Heart left ventricle (tissue), 16 donors: Measurements from ENCODE around the gene RBM33. TPM values are rescaled to one million over a fixed set of nuclear protein-coding genes. Genes with fewer than 3 reads are reported as not detected.
A peak's percentile ranks its signal among the peaks of the same experiment; 100 is the strongest.

Source experiments
- ATAC-seq, 4 donors: fragments of 200-7000 bp; cut with Tn5 transposase; one replicate each; pipeline ENCODE4 v1.9.1; 2020 to 2022; ENCODE audit warnings: moderate library complexity in 4 of 4, mild to moderate bottlenecking in 3 of 4, moderate number of reproducible peaks in 1 of 4
- DNase-seq, 5 donors: peaks; one replicate each; pipeline ENCODE4 v3.0.0-alpha.2; 2020
- H3K27ac ChIP-seq, 12 donors: fragments of 200-600 bp; sonication (generic) in 4 of 12; one replicate each; pipeline versions ENCODE4 v1.5.0 to v1.8.0; 2016 to 2022; ENCODE audit warnings: mild to moderate bottlenecking in 2 of 12
- H3K27me3 ChIP-seq, 9 donors: fragments of 200-600 bp; sonication (generic) in 2 of 9; one replicate each; pipeline versions ENCODE4 v1.5.1 to v1.8.0; 2016 to 2022; ENCODE audit warnings: mild to moderate bottlenecking in 3 of 9
- H3K36me3 ChIP-seq, 9 donors: fragments of 200-600 bp; sonication (generic) in 2 of 9; one replicate each; pipeline versions ENCODE4 v1.5.0 to v1.8.0; 2018 to 2022; ENCODE audit warnings: mild to moderate bottlenecking in 2 of 9
- H3K4me1 ChIP-seq, 12 donors: fragments of 200-600 bp; sonication (generic) in 4 of 12; one replicate each; pipeline versions ENCODE4 v1.5.0 to v1.8.0; 2016 to 2022; ENCODE audit warnings: mild to moderate bottlenecking in 3 of 12
- H3K4me3 ChIP-seq, 12 donors: fragments of 200-600 bp; sonication (generic) in 4 of 12; one replicate each; pipeline versions ENCODE4 v1.5.0 to v1.8.0; 2017 to 2022; ENCODE audit warnings: mild to moderate bottlenecking in 9 of 12, moderate library complexity in 4 of 12
- H3K9me3 ChIP-seq, 12 donors: fragments of 200-600 bp; sonication (generic) in 4 of 12; one replicate each; pipeline versions ENCODE4 v1.5.0 to v1.8.0; 2016 to 2022; ENCODE audit warnings: mild to moderate bottlenecking in 1 of 12
- CTCF ChIP-seq, 12 donors: fragments of 200-600 bp; sonication (generic) in 4 of 12; IDR thresholded peaks; one replicate each; pipeline versions ENCODE4 v1.5.0 to v1.8.0; 2018 to 2022; ENCODE audit warnings: antibody characterized with exemption in 12 of 12, mild to moderate bottlenecking in 5 of 12
- POLR2A ChIP-seq, 2 donors: fragments of 450-650 bp; IDR thresholded peaks; one replicate each; pipeline ENCODE4 v1.6.1; 2017; ENCODE audit warnings: antibody characterized with exemption in 2 of 2, mild to moderate bottlenecking in 2 of 2, moderate library complexity in 2 of 2
- WGBS, 4 donors: extraction: QIAGEN DNeasy Blood & Tissue Kit in 2 of 4; methylation state at CpG; one replicate each; pipeline versions ENCODE4 v1.1.5 to v1.1.7; 2013 to 2018; 5-methylcytosine and 5-hydroxymethylcytosine counted together
- intact Hi-C, 10 donors: fragments of 100-400 bp; cut with DNase I; formaldehyde crosslinking; loops; one replicate each; pipeline versions ENCODE4 v1.11.1 to v1.14.2; 2022
- polyA plus RNA-seq, 2 donors: library from polyadenylated mRNA; stranded (reverse); fragments of 200-250 nt; gene quantifications; one replicate each; pipeline ENCODE4 v1.2.3, GENCODE V29; 2013
- total RNA-seq, 9 donors: library from RNA; depleted of rRNA in 2 of 9; stranded (reverse); fragments of >200 nt in 2 of 9; fragmentation: NEBNext Ultra II Directional in 3 of 9; extraction: Animal tissue kit (Norgen Biotek cat#: 25700) in 3 of 9; gene quantifications; one replicate each; pipeline versions ENCODE4 v1.1.0 to v1.2.4, GENCODE V29; 2016 to 2023
- donor health status: ischemic (EF 13 %, LVEDD 7.1; RV severe dilation, severe dysfunction).
- donor health status: healthy with polysubstance abuse.
- donor health status: DM: no; HTN: yes; CAD: no.
- donor health status: DM: no; HTN: no; CAD: no.
- donor health status: ischemic (EF 25% LVEDD 6.9; RV normal size, moderate dysfunction).
- donor health status: ischemic (EF 25% LVEDD 5.7; RV mildly dilated, moderate dysfunction).
- donor health status: healthy.
- donor health status: DM: yes; HTN: yes; CAD: no.
- donor health status: ischemic (EF 35%, LVEDD 5.7; RV mildly dilated, moderate dysfunction).
- donor health status: nonischemic (EF 11% LVEDD 7.7; RV severe dilation, severe dysfunction).
- donor health status: DM: yes; HTN: yes; CAD: no.
- donor health status: PGD.
- donor health status: ischemic (EF 29% LVEDD 5.4; RV normal size, mild dysfunction).
- donor health status: nonischemic (EF 23%, LVEDD 6.1; RV moderate dilation, normal function).

Gene RBM33
- total and polyA plus RNA-seq, 11 donors: 13.1 to 40.8 (median 30.2) TPM

- Histone ChIP-seq H3K27ac (no peak overlapping the region), H3K9me3 (peaks cover 0 to 3% (median 0%) of the 10 kb centered on the region in 12 donors), H3K4me1 (peaks cover 0 to 38% (median 8%) of the 10 kb centered on the region in 12 donors), H3K4me3 (no peak overlapping the region), H3K36me3 (peaks cover 0 to 5% (median 0%) of the 10 kb centered on the region in 9 donors), H3K27me3 (no peaks in the 10 kb centered on the region)
- intact Hi-C loops: no loop called here
- DNase-seq: no peak
- TF ChIP-seq POLR2A (IDR thresholded peaks at IDR 0.05) (no peak), CTCF (IDR thresholded peaks at IDR 0.05) (no peak)
- WGBS, 4 donors: 61 to 68% (median 65%) methylated on average over 5 of the region's 5 CpGs
- ATAC-seq: peak in 1 of 4 donors; percentile 42
These were observed 47.9 kb downstream of the RBM33 start for GRCh38 chr7:155692317-155692716.

DNA sequence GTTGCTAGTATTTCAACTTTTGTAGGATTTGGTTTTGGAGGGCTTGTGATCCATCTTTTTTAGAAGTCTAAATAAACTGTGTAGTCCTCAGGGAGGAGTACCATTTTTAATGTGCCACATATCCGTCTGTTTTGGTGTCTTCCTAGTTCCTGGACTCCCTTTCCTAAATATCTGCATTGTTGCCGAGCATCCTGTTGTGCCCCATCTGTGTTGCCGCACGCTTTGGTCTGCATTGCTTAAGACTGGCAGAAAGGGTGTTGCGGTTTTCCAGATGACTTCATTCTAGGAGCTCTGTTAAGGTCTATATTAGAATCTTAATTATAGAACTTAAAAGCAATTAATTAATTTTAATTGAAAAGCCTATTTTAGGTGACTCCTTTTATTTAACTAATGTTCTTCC is 49.4 kb downstream of the RBM33 start:
- H3K36me3 ChIP-seq: peaks cover 0 to 5% (median 0%) of the 10 kb centered on the region in 9 donors
- H3K27ac ChIP-seq: no peak overlapping the region
- no peak for TF ChIP-seq CTCF (IDR thresholded peaks at IDR 0.05)
- no peak for TF ChIP-seq POLR2A (IDR thresholded peaks at IDR 0.05)
- WGBS, 4 donors: 77 to 84% (median 81%) methylated on average over 5 of the region's 5 CpGs
- H3K27me3 ChIP-seq: no peaks in the 10 kb centered on the region
- no peaks in the 10 kb centered on the region for H3K9me3 ChIP-seq
- ATAC-seq (no peak), DNase-seq (no peak)
- no peak overlapping the region for H3K4me3 ChIP-seq
- H3K4me1 ChIP-seq: peaks cover 0 to 38% (median 8%) of the 10 kb centered on the region in 12 donors
- intact Hi-C loops: no loop called here

DNA sequence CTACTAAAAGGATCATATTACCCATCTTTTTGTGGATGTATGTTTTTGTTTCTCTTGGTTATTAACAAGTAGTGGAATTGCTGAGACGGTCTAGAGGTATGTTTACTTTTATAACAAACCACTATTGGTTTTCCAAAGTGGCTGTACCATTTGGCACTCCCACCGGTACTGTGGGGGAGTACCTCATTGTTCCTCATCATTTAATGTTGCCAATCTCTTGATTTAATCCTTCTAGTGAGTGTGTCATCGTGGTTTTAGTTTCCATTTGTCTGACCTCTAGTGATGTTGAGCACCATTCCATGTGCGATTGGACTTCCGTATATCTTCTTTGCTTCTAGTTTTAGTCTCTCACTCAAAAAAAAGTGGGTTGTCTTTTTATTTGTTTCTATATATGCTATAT is 50.4 kb downstream of the RBM33 start:
- Histone ChIP-seq H3K4me1 (peaks cover 0 to 41% (median 8%) of the 10 kb centered on the region in 12 donors), H3K9me3 (no peaks in the 10 kb centered on the region), H3K27ac (no peak overlapping the region), H3K4me3 (no peak overlapping the region), H3K27me3 (no peaks in the 10 kb centered on the region), H3K36me3 (peaks cover 0 to 9% (median 0%) of the 10 kb centered on the region in 9 donors)
- TF ChIP-seq POLR2A (IDR thresholded peaks at IDR 0.05) (no peak), CTCF (IDR thresholded peaks at IDR 0.05) (no peak)
- 85 to 93% (median 87%) methylated on average over 5 of the region's 5 CpGs for WGBS, 4 donors
- intact Hi-C loops: no loop called here
- no peak for ATAC-seq
- no peak for DNase-seq

GRCh38 chr7:155696747-155697146 is 52.3 kb downstream of the RBM33 start:
- 83 to 85% (median 84%) methylated on average over 5 of the region's 5 CpGs for WGBS, 4 donors
- Histone ChIP-seq H3K4me1 (peaks cover 0 to 37% (median 8%) of the 10 kb centered on the region in 12 donors), H3K9me3 (no peaks in the 10 kb centered on the region), H3K36me3 (peaks cover 0 to 24% (median 13%) of the 10 kb centered on the region in 9 donors), H3K27ac (no peak overlapping the region), H3K27me3 (no peaks in the 10 kb centered on the region), H3K4me3 (no peak overlapping the region)
- ATAC-seq (no peak), DNase-seq (no peak)
- intact Hi-C loops: no loop called here
- TF ChIP-seq POLR2A (IDR thresholded peaks at IDR 0.05) (no peak), CTCF (IDR thresholded peaks at IDR 0.05) (no peak)
